A549 (cell line): ENCODE data around the gene JAM3. TPM values are rescaled to one million over a fixed set of nuclear protein-coding genes. Genes with fewer than 3 reads are reported as not detected.

Source experiments
- ATAC-seq, 2 experiments: fragments of 200-7000 bp in 1 of 2; fragments of >200 bp in 1 of 2; cut with Nextera tagmentation in 1 of 2; cut with Tn5 transposase in 1 of 2; 3 replicates each; pipeline versions ENCODE4 v1.8.0 to v1.9.1; 2018 to 2020; ENCODE audit warnings: mild to moderate bottlenecking in 1 of 2, moderate library complexity in 1 of 2
- CTCF ChIA-PET: fragments of 300-600 bp; sonication (Branson Sonifier 250); formaldehyde crosslinking; extraction: SDS; loops from one replicate; lab custom pipeline; 2021; ENCODE audit warnings: antibody characterized with exemption, inconsistent platforms; lab: Yijun Ruan, JAX
- POLR2A ChIA-PET: fragments of 350-600 bp; formaldehyde crosslinking; extraction: SDS; loops from one replicate; lab custom pipeline; 2021; ENCODE audit warnings: antibody characterized with exemption, inconsistent platforms; lab: Yijun Ruan, JAX
- DNase-seq, 2 experiments: peaks; one replicate each; pipeline versions ENCODE4 v3.0.0 to v3.0.0-alpha.2; 2011 to 2016; ENCODE audit warnings: low read depth in 1 of 2, low spot score in 1 of 2
- FAIRE-seq: peaks from 2 replicates; lab custom pipeline; 2011; peaks lifted over from hg19 to GRCh38; lab: Jason Lieb, UNC
- H3K27ac ChIP-seq, 2 experiments: fragments of >200 bp; sonication (Bioruptor Twin); formaldehyde crosslinking; 3 replicates each; pipeline ENCODE4 v1.5.1; 2016 to 2017
- H3K4me1 ChIP-seq: fragments of >200 bp; sonication (Bioruptor Twin); formaldehyde crosslinking; 3 replicates; pipeline ENCODE4 v1.6.1; 2016
- H3K4me2 ChIP-seq: fragments of >200 bp; sonication (Bioruptor Twin); formaldehyde crosslinking; 3 replicates; pipeline ENCODE4 v1.6.1; 2016
- H3K4me3 ChIP-seq: fragments of >200 bp; sonication (Bioruptor Twin); formaldehyde crosslinking; 3 replicates; pipeline ENCODE4 v1.5.1; 2016
- H3K9me3 ChIP-seq: fragments of >200 bp; sonication (Bioruptor Twin); formaldehyde crosslinking; 3 replicates; pipeline ENCODE4 v1.6.1; 2016
- CBX2 ChIP-seq: fragments of 200-600 bp; sonication (generic); IDR thresholded peaks from 2 replicates; pipeline ENCODE4 v1.6.1; 2016; ENCODE audit warnings: low read depth, mild to moderate bottlenecking, borderline replicate concordance
- EHF ChIP-seq: fragments of 250-450 bp; sonication (Bioruptor Pico); IDR thresholded peaks from 2 replicates; pipeline ENCODE4 v1.5.0; 2020; ENCODE audit warnings: mild to moderate bottlenecking
- ESRRA ChIP-seq: fragments of 150-350 bp; IDR thresholded peaks from 2 replicates; pipeline ENCODE4 v1.6.1; 2014; ENCODE audit warnings: mild to moderate bottlenecking, low read length, borderline replicate concordance
- FOSL2 ChIP-seq, 2 experiments: fragments of 450-650 bp in 1 of 2; fragments of >200 bp in 1 of 2; sonication (Bioruptor Twin) in 1 of 2; formaldehyde crosslinking; IDR thresholded peaks; 2 replicates each; pipeline versions ENCODE4 v1.5.0 to v1.6.1; 2016 to 2020; ENCODE audit warnings: mild to moderate bottlenecking in 1 of 2, moderate library complexity in 1 of 2
- HOXA7 ChIP-seq: fragments of 250-450 bp; sonication (Bioruptor Pico); IDR thresholded peaks from 2 replicates; pipeline ENCODE4 v1.5.0; 2020; ENCODE audit warnings: mild to moderate bottlenecking, moderate library complexity
- HOXB13 ChIP-seq: fragments of 250-450 bp; sonication (Bioruptor Pico); IDR thresholded peaks from 2 replicates; pipeline ENCODE4 v1.5.0; 2020; ENCODE audit warnings: low read depth, mild to moderate bottlenecking, moderate library complexity
- JUN ChIP-seq, 2 experiments: fragments of >200 bp; sonication (Bioruptor Twin); formaldehyde crosslinking; IDR thresholded peaks; 2 replicates in 1 of 2; 3 replicates in 1 of 2; pipeline ENCODE4 v1.6.1; 2016 to 2017
- KDM1A ChIP-seq: fragments of 200-600 bp; sonication (generic); IDR thresholded peaks from 2 replicates; pipeline ENCODE4 v1.6.1; 2016; ENCODE audit warnings: low read depth, mild to moderate bottlenecking
- KDM5A ChIP-seq: fragments of 200-600 bp; sonication (generic); IDR thresholded peaks from 2 replicates; pipeline ENCODE4 v1.6.1; 2016; ENCODE audit warnings: antibody characterized with exemption, mild to moderate bottlenecking
- MAZ ChIP-seq: fragments of 150-350 bp; IDR thresholded peaks from 2 replicates; pipeline ENCODE4 v1.6.1; 2014; ENCODE audit warnings: antibody characterized with exemption, low read depth, low read length, borderline replicate concordance
- NPAS2 ChIP-seq: fragments of 250-450 bp; sonication (Bioruptor Pico); IDR thresholded peaks from 2 replicates; pipeline ENCODE4 v1.8.0; 2022; ENCODE audit warnings: mild to moderate bottlenecking, moderate library complexity, borderline replicate concordance
- POLR2AphosphoS2 ChIP-seq: conservative IDR thresholded peaks from 2 replicates; pipeline ENCODE4 v1.6.1; 2012; ENCODE audit warnings: low read length, improper control_type of control experiment, inconsistent platforms
- RAD21 ChIP-seq, 2 experiments: fragments of >200 bp in 1 of 2; sonication (Bioruptor Twin) in 1 of 2; formaldehyde crosslinking in 1 of 2; IDR thresholded peaks in 1 of 2; conservative IDR thresholded peaks in 1 of 2; 2 replicates in 1 of 2; 3 replicates in 1 of 2; pipeline ENCODE4 v1.6.1; 2012 to 2018; ENCODE audit warnings: inconsistent platforms in 1 of 2
- RARB ChIP-seq: fragments of 250-450 bp; sonication (Bioruptor Pico); IDR thresholded peaks from 2 replicates; pipeline ENCODE4 v1.8.0; 2021; ENCODE audit warnings: mild to moderate bottlenecking, moderate library complexity
- RFX5 ChIP-seq: fragments of 450-650 bp; IDR thresholded peaks from 2 replicates; pipeline ENCODE4 v1.7.1; 2014; ENCODE audit warnings: antibody characterized with exemption, mild to moderate bottlenecking, moderate library complexity
- RNF2 ChIP-seq: fragments of 200-600 bp; sonication (generic); IDR thresholded peaks from 2 replicates; pipeline ENCODE4 v1.6.1; 2016; ENCODE audit warnings: low read depth, mild to moderate bottlenecking, antibody characterized with exemption, moderate library complexity, borderline replicate concordance
- ZFP36 ChIP-seq: fragments of 450-650 bp; IDR thresholded peaks from 2 replicates; pipeline ENCODE4 v1.6.1; 2014; ENCODE audit warnings: borderline replicate concordance; ENCODE audit not compliant: partially characterized antibody
- ZNF302 ChIP-seq: fragments of 250-450 bp; sonication (Bioruptor Pico); IDR thresholded peaks from 2 replicates; pipeline ENCODE4 v1.9.0; 2021; ENCODE audit warnings: inconsistent platforms, mild to moderate bottlenecking, moderate library complexity
- whole genome bisulfite sequencing: methylation state at CpG from one replicate; pipeline ENCODE4 v1.1.6; 2017; ENCODE audit errors: missing lambda C conversion rate; 5-methylcytosine and 5-hydroxymethylcytosine counted together
- polyA plus RNA-seq, 4 experiments: library from polyadenylated mRNA; depleted of rRNA in 3 of 4; stranded (reverse); fragments of >200 nt; fragmentation: RNase III in 1 of 4; extraction: RNeasy Plus Mini Kit Qiagen cat#74134 plus additional on column Dnase treatment in 1 of 4; gene quantifications; 2 replicates in 3 of 4; 3 replicates in 1 of 4; pipeline ENCODE4 v1.2.3, GENCODE V29; 2011 to 2017
- TF ChIP-seq, protein P1 (sequence below): fragments of 250-450 bp; sonication (Bioruptor Pico); IDR thresholded peaks from 2 replicates; pipeline ENCODE4 v1.5.0; 2021; ENCODE audit warnings: mild to moderate bottlenecking, moderate library complexity, borderline replicate concordance

Gene JAM3
- polyA plus RNA-seq, 2 of the 4 experiments (the other 2 are of a cell fraction), result 4.0 to 5.2 TPM

DNA sequence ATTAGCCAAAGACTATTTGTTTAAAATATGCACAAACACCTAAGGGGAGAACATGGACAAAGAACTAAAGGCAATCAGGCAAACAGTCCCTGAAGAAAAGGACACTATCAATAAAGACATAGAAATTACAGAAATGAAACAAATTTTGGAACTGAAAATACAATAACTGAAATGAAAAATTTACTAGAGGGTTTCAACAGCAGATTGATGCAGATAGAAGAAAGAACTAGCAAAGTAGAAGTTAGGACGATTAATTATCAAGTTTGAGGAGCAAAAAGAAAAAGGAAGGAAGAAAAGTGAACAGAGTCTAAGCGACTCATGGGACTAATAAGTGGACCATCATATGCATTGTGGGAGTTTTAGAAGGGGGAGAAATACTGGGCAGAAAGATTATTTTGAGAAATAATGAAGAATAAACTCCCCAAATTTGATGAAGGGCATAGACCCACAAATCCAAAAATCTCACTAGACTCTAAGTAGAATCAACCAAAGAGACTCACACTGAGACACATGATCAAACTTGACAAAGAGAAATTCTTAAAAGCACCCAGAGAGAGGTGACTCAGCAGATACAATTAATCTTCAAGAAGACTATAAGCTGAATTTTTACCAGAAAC, 62.9 kb downstream of the JAM3 start:
- FAIRE-seq, result no peak
- Histone ChIP-seq H3K9me3 (0 out of 3 replicates have a peak, but pooled peaks cover 12% of the 10 kb centered on the region), H3K27ac (no peak overlapping the region), H3K4me2 (no peak overlapping the region), H3K4me1 (no peaks in the 10 kb centered on the region)
- no peak for ATAC-seq
- TF ChIP-seq RNF2 (no peak), NPAS2 (CRISPR knock-in tag) (no peak), FOSL2 (IDR thresholded peaks at IDR 0.05) (no peak), FOSL2 (CRISPR knock-in tag; IDR thresholded peaks at IDR 0.05) (no peak), JUN (IDR thresholded peaks at IDR 0.05) (no peak), ZNF302 (CRISPR knock-in tag) (no peak)
- TF ChIP-seq, all 56 proteins: peak for 0
- 0% methylated on average over 2 of the region's 2 CpGs for WGBS
- ChIA-PET CTCF (interaction anchor here (1.0 kb wide), 1 partner anchor 81 kb away, joined by 3 read pairs; no protein-coding TSS in a partner anchor), POLR2A (no interaction called here)
- no peak overlapping the region for H3K4me3 ChIP-seq
- no peak for DNase-seq

DNA sequence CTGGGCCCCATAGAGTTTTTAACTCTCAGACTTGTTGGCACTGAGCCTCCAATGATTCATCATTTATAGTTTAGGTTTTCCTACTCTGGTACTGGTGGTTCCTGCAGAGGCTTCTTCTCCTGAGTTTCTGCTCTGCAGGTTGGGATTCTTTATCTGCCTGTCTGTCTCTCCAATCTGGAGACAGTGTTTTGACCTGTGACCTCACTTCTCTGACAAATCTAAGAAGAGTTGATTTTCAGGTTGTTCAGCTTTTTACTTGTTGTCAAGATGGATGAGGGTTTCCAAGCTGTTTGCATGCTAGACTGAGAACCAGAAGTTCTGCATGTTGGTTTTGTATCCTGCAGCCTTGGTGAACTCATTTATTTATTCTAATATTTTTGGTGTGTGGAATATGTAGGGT, 63.9 kb downstream of the JAM3 start:
- no peak overlapping the region for H3K4me3 ChIP-seq
- TF ChIP-seq POLR2AphosphoS2, result no peak
- TF ChIP-seq ZFP36, result no peak
- no peak for TF ChIP-seq ESRRA
- no peak for TF ChIP-seq KDM1A
- TF ChIP-seq EHF (CRISPR knock-in tag), result no peak
- TF ChIP-seq HOXA7 (CRISPR knock-in tag), result no peak
- no peak for TF ChIP-seq HOXB13 (CRISPR knock-in tag)
- TF ChIP-seq, protein P1, sequence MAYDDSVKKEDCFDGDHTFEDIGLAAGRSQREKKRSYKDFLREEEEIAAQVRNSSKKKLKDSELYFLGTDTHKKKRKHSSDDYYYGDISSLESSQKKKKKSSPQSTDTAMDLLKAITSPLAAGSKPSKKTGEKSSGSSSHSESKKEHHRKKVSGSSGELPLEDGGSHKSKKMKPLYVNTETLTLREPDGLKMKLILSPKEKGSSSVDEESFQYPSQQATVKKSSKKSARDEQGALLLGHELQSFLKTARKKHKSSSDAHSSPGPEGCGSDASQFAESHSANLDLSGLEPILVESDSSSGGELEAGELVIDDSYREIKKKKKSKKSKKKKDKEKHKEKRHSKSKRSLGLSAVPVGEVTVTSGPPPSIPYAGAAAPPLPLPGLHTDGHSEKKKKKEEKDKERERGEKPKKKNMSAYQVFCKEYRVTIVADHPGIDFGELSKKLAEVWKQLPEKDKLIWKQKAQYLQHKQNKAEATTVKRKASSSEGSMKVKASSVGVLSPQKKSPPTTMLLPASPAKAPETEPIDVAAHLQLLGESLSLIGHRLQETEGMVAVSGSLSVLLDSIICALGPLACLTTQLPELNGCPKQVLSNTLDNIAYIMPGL (CRISPR knock-in tag), result no peak
- ATAC-seq (no peak), FAIRE-seq (no peak), DNase-seq (no peak)
- no peaks in the 10 kb centered on the region for H3K4me1 ChIP-seq
- no peak overlapping the region for H3K27ac ChIP-seq
- CTCF ChIA-PET, result no interaction called here
- POLR2A ChIA-PET, result no interaction called here
- H3K4me2 ChIP-seq, result no peak overlapping the region
- 0 out of 3 replicates have a peak, but pooled peaks cover 12% of the 10 kb centered on the region for H3K9me3 ChIP-seq

DNA sequence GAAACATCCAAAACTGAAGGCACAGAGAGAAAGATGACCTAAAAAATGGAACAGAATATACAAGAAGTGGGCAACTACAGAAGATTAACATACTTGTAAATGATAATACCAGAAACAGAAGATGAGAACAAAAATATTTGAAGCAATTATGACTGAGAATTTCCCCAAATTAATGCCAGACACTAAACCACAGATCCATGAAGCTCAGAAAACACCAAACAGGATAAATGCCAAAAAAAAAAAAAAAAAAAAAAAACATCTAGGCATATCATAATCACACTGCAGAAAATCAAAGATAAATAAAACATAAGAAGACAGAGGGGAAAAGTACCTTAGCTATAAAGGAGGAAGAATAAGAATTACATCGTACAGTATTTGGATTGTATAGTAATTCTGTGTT, 65.3 kb downstream of the JAM3 start:
- ATAC-seq (no peak), FAIRE-seq (no peak), DNase-seq (no peak)
- no peak overlapping the region for H3K27ac ChIP-seq
- TF ChIP-seq MAZ, result no peak
- no peak for TF ChIP-seq RFX5
- no peak for TF ChIP-seq RAD21 (conservative IDR thresholded peaks at IDR 0.05 in 1 of 2, IDR thresholded peaks at IDR 0.05 in 1 of 2)
- no peak for TF ChIP-seq CBX2
- ChIA-PET POLR2A (no interaction called here), CTCF (no interaction called here)
- no peak overlapping the region for H3K4me3 ChIP-seq
- H3K4me2 ChIP-seq, result no peak overlapping the region
- WGBS, result 0% methylated on average over 1 of the region's 1 CpG
- no peaks in the 10 kb centered on the region for H3K4me1 ChIP-seq
- 0 out of 3 replicates have a peak, but pooled peaks cover 12% of the 10 kb centered on the region for H3K9me3 ChIP-seq

GRCh38 chr11:134138376-134138775, 69.5 kb downstream of the JAM3 start:
- 53% methylated on average over 6 of the region's 9 CpGs for WGBS
- CTCF ChIA-PET, result interaction anchor here (1.2 to 2.7 kb wide), 2 partner anchors 87 to 211 kb away, joined by 3 to 12 read pairs; no protein-coding TSS in a partner anchor
- no peak for TF ChIP-seq ESRRA
- no peak for TF ChIP-seq KDM5A
- no peak for TF ChIP-seq RARB (CRISPR knock-in tag)

More at GRCh38 chr11:134138376-134138775, 69.5 kb downstream of the JAM3 start:
- DNase-seq, result no peak
- Histone ChIP-seq H3K4me1 (no peaks in the 10 kb centered on the region), H3K4me3 (no peak overlapping the region), H3K27ac (no peak overlapping the region), H3K9me3 (peaks cover 13% of the 10 kb centered on the region; the same call in 1 of the 3 replicates), H3K4me2 (no peak overlapping the region)
- no peak for ATAC-seq
- FAIRE-seq, result no peak
- POLR2A ChIA-PET, result no interaction called here
